ENCODE data around the gene CENPO.
"Not testable (repeated sequence)": the region's sequence is repeated elsewhere in the genome, so short reads cannot be mapped to it uniquely, and the experiment has no call there.

GRCh38 chr2:24805811-24806660 is 12.8 kb downstream of the CENPO start:
- TF ChIP-seq POLR2A (IDR thresholded peaks at IDR 0.05; ENCODE audit: low read depth, low read length); CTCF (IDR thresholded peaks at IDR 0.05; ENCODE audit: extremely low read depth in 1 of 2, insufficient read depth in 1 of 2, low read depth in 1 of 2, low read length in 2 of 2); JUN (IDR thresholded peaks at IDR 0.05; ENCODE audit: borderline replicate concordance, insufficient read depth, insufficient read length, low read depth); MAX (IDR thresholded peaks at IDR 0.05; ENCODE audit: insufficient read depth, insufficient read length); POLR2AphosphoS5 (IDR thresholded peaks at IDR 0.05; ENCODE audit: insufficient read depth, low read depth, low read length); FOS (IDR thresholded peaks at IDR 0.05; ENCODE audit: borderline replicate concordance, insufficient read depth, low read length): not testable (repeated sequence)

Measured in endothelial cell of umbilical vein (primary cell).